NAMALWA (cell line): Measurements from ENCODE around the gene FRG1.
"Not testable (repeated sequence)": the region's sequence is repeated elsewhere in the genome, so short reads cannot be mapped to it uniquely, and the experiment has no call there.

Experiments used
- DNase-seq: peaks from one replicate; pipeline ENCODE4 v3.0.0-alpha.2; 2015; ENCODE audit warnings: low spot score

FRG1 gene

GRCh38 chr4:189985651-189986243, 45.1 kb downstream of the FRG1 start:
- not testable (repeated sequence) for DNase-seq

- no peak for DNase-seq
Observed at GRCh38 chr4:189988877-189989431, 48.3 kb downstream of the FRG1 start.

GRCh38 chr4:189989941-189990340, 49.3 kb downstream of the FRG1 start:
- not testable (repeated sequence) for DNase-seq
